Activated CD4-positive, alpha-beta T cell treated with anti-CD3 and anti-CD28 coated beads, Interleukin-2, amount 50 U/mL, for 4 hours (primary cell): Measurements from ENCODE around the gene SSBP2.
A peak's percentile ranks its signal among the peaks of the same experiment; 100 is the strongest.

Experiments used
- DNase-seq, 2 experiments: peaks; one replicate each; pipeline ENCODE4 v3.0.0-alpha.2; 2020

The SSBP2 gene

DNA sequence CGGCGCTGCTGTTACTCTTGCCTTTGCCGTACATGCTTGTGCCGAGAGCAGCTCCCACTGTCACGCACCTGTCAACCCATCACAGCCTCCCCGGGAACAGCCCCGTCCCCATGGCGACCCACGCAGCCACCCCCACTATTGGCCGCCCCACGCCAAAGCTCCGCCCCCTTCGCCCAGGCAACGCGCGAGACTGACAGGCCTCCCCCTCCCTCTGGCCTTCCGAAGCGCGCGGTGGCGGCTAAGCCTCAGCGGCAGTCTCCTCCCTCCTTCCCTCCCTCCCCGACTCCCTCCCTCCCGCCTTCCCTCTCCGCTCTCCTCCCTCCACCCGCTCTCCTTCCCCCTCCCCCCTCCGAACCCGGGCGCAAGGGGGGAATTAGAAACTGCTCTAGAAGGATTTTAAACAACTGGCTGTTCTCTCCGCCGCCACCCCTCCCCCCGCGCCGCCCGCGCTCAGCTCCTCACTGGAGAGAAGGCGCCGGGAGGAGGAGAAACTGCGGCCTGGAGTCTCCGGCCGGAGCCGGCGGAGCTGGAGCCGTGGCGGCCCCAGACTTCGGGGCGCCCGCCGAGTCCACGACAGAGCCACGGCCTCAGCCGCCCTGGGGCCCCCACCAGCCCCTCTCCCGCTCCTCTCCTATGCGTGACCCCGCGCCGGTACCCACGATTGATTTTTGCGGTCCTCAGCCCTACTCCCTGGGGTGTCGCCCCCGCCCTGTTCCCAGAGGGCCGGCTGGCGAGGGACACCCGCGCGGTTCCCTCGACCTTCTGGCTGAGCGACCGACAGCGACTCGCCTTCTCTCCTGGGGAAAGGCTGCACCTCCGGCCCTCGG, at the start of gene SSBP2:
SSBP2 (minus strand) TSS at position 89 of the 827 bp plus-strand sequence; CDS start at position 34, 55 bp downstream.
- peak; percentile 100 for DNase-seq

DNA sequence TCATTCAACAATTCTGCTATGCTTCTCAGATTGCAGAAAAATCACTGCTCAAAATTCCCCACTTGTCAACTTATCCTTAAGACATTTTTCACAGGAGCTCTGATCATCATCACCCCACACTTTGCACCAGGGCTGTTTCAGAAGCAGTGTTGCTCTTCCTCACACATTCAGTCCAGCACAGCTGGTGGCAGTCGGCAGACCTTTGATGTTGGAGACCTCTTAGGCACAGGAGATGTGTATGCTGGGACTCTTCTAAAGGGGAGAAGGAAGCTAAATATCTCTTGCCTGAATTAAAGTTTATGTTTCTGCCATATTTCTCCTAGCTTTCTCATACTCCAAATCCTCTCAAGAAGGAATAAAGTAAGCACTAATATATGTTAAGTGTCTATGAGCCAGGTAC, 44.8 kb upstream of the SSBP2 start:
- DNase-seq: no peak

DNA sequence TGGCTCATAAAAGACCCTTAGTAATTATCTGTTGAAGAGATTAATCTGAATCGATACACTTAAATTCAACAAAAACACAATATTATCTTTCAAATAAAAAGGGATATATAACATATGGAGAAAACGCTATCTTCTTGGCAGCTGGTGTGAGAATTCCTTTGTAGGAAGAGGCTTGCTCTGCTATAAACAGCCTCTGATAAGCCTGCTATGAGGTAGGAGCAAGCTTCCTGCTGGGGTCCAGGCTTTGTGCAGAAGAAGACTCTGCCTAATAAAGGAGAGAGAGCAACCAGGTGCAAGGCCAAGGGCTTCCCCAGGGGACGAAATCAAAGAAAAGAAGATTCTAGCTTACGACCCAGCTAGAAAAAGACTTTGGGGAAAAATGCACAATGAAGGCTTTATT, 43.3 kb upstream of the SSBP2 start:
- DNase-seq: no peak

DNA sequence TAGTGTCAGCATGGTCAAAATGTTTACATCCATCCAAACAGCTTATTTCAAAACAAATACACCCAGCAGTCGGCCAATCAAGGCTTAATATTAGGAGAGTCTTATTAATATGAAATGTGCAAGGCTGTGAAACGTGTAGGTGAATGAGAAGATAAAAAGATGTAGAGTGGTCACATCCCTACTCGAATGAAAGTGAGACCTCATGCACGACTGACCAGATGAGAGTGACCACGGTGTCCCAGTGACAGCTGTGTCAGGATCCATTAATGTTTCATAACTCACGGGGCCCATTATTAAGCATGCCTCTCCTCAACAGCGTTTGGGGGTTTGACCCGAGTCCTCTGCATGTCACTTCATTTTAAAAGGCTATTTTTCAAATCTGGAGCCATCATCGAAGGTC, 39.4 kb upstream of the SSBP2 start:
- no peak for DNase-seq

DNA sequence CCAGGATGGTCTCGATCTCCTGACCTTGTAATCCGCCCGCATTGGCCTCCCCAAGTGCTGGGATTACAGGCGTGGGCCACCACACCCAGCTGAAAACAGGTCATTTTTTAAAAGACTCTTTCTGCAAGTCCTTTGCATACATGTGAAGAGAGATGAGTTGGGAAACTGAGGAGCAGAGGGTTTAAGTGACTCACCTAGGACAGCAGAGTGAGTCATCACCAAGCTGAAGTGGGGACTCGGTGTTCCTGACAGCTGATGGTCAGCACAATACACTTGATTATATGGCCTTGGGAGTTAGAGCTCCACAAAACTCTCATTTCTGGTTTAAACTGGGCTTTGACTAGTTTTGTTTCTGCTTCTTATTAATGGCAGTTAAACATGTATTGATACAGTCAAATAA, 38.1 kb upstream of the SSBP2 start:
- DNase-seq: no peak

- no peak for DNase-seq
Observed at GRCh38 chr5:81788329-81788728, 37.4 kb upstream of the SSBP2 start.

DNA sequence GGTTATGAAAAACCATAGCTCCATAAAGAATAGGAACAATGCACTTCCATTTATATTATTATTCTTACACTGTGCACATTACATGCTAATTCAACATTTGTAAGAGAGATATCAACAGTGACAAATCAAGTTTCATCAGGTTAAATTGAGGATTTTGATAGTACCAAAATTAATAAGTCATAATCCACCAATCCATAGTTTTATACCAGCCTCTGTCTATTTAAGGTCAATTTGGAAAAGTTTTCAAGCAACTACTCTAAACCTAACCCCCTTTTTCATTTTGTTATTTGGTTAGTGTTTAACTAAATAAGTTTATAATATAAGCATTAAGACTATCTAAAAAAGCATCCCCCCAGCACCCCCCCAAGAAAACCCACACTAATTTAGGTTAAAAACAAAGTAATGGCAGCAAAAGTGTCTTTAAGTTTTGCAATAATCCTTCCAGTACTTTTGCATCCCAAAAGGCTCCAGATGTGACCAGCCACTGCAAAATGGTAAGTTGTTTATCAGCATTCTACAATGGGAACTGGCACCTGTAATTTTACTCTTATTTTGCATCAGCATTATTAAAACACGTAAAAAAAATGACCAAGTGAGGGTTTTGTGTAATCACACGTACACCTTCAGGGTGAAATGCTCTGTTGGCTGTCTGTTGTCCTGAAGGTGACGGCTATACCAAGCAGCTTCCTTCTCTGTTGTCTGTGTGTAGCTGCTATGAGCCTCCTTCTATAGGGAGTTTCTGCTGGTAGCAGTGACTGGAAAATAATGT, 36.8 kb upstream of the SSBP2 start:
- no peak for DNase-seq

DNA sequence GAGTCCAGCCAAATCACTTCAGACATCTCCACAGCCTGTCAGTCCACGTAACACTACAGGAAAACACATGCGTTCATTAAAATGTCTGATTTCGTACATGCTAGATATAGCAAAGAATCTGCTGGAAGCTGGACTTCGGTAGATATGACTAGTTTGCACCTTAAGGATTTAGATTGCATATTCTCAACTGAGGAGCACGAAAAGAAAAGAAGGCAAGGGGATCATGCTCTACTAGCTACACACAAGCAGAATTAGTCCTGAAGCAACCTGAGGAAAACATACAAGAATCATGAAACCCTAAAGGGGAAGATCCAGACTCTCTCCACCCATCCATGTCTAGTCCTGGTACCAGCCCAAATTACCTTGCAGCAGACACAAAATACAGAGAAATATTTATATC, 36.1 kb upstream of the SSBP2 start:
- no peak for DNase-seq

DNA sequence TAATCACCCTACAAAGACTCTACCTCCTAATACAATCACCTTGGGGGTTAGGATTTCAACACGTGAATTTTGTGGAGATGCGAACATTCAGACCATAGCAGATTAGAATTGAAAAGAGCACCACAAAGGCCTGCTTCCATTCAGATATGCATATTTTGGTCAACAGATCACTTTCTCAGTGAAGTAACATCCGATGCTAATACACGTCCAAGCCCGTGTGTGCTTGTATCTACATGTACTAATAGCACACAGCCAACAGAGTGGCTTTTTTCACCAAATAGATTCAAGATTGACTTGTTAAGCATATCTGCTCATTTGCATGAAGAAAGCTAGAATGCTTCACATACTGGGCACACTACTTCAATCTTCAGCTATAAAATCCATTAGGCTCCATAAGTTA, 35.6 kb upstream of the SSBP2 start:
- DNase-seq: no peak

- no peak for DNase-seq
Observed at GRCh38 chr5:81785322-81785721, 34.4 kb upstream of the SSBP2 start.

GRCh38 chr5:81783401-81783800, 32.5 kb upstream of the SSBP2 start:
- DNase-seq: no peak

DNA sequence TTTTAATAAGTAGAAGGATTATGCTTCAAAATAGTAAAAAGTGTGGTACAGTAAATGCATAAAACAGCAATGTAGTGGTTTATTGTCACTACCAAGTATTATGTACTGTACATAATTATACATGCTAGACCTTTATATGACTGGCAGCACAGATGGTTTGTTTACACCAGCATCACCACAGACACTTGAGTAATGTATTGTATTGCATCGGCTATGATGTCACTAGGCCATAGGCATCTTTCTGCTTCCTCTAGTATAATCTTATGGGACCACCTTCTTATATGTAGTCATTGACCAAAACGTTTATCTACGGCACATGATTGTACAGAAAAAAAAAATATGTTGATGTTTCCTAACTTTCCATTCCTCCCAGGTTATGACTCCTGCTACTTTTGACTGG, 31.9 kb upstream of the SSBP2 start:
- DNase-seq: no peak

DNA sequence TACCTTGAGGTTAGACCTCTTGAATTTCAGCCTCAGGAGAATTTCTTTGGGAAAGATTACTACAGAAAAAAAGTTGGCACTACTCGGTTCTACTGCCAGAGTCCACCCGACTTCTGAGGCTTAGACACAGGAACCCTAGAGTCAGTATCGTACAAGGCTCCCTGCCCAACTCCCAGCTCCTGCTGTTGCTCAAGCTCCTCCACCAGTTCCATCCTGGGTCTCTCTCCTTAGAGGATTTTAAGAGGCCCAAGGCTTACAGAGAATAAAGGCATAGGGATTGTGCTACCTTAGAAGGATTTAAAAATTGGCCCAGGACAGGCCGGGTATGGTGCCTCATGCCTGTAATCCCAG, 29.0 kb upstream of the SSBP2 start:
- no peak for DNase-seq

DNA sequence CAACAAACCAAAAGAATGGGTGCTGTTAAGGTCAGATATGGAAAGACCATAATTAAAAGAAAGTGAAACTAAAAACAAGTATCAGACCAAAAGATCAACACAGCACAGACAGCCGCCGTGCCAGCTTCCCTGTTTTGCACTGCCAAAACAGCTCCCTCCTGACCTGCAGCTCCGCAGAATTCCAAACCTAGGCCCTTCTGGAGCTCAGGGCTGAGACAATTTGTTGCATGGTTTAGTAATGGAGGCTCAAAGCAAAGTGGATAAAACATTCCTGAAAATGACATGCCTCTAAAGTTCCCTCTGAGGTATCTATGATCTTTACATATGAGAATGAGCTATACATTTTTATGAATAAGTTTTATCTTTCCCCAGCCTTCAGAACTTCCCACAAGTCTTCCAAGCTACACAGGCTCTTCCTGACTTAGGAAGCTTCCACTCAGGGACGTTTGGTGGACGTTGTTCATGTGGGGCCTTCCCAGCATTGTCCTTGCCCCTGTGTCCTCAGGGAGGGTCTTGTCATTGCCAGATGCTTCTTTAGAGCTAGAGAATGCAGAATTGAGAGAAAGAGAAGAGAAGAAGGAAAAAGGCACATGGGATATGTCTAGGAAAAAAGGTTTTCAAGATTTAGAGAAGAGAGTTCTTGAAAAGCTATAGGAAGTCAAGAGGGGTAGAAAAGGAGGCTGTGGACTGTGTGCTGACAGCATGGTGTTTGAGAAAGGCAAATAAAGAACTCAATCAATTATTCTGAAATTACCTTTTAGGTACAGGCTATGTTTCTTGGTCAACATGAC, 28.4 kb upstream of the SSBP2 start:
- peak; percentile 13 to 16 for DNase-seq

DNA sequence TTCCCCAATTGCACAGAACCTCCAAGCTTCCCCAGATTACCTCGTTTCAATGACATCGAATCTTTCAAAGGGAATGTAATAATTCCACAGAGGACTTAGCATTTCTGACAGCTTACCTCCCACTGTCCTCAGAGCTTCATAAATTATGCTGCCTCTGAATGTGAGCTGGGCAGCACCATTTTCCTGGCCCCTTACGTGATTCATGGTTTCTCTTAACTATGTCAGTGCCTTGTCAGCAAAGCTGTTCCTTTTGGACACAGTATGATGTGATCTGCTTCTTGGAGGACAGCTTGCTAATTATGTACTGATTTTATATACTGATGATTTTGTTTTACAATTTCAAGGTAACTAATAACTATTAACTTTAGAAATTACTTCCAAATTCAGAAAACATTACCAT, 27.7 kb upstream of the SSBP2 start:
- no peak for DNase-seq

GRCh38 chr5:81776258-81776657, 25.4 kb upstream of the SSBP2 start:
- DNase-seq: no peak

GRCh38 chr5:81774374-81774773, 23.5 kb upstream of the SSBP2 start:
- no peak for DNase-seq

- no peak for DNase-seq
Observed at GRCh38 chr5:81773574-81773973, 22.7 kb upstream of the SSBP2 start.

- DNase-seq: no peak
Observed at GRCh38 chr5:81773161-81773560, 22.3 kb upstream of the SSBP2 start.

GRCh38 chr5:81772488-81772887, 21.6 kb upstream of the SSBP2 start:
- no peak for DNase-seq

DNA sequence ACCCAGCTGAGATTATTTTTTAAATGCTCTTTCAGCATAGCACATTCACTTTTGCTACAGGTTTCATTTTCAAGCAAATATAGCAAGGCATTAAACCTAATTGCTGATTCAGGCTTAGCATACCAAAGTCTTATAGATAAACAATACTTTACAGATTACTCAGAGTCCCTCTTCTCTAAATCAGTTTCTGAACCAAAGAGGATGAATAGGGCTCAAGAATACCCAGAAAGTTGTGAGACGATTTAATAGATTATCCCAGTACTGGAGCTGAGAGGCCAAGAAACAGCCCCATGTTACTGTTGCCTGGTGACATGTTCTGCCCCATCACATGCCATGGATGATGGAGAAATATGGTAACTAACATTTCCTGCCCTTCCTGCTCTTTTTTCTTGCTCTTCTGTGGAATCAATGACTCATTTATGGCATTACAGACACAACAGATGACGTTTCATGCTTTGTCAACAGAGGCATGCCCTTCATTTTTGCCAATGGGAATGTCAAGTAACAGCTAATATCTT, 18.1 kb upstream of the SSBP2 start:
- DNase-seq: no peak

DNA sequence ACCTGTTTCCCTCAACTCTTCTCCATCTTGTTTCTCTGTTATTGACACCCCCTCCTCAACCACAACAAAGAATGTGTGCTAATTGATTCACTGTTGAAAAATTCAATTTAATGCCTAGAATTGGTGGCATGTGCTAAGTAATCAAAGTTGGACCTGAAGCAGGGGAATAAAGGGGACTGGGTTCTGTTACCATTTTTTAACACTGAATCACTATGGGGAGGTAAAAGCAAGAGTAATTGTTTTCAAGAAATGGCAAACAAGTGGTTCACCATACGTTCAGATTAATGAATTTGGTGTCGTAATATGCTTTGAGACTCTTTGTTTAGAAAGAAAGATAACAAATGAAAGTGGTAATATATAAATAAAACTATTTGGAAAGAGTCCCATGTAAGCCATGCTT, 17.0 kb upstream of the SSBP2 start:
- DNase-seq: no peak

DNA sequence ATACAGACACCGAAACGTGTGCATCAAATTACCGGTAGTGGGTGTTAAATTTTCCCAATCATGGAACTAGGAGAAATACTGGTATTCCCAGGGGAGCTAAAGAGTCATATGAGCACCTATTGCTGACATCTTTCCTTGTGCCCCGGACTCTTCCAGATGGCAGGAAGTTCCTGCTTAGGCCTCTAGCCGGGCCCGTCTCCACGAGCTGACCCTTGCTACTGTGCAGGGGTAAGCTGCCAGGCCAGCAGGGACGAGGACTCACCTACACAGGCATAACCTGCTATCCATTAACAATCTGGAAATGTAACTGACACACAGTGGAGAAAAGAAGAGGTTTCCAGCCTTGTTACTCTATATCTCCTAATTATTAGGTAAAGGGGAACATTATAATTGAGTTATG, 16.2 kb upstream of the SSBP2 start:
- no peak for DNase-seq
